Measurements from ENCODE around the gene SLC44A5.

Gene SLC44A5

GRCh38 chr1:75338616-75339483 lies 272.1 kb downstream of the SLC44A5 start:
- no peak for TF ChIP-seq EGR1 (IDR thresholded peaks at IDR 0.05)
- TF ChIP-seq FOXM1 (IDR thresholded peaks at IDR 0.05; ENCODE audit: borderline replicate concordance, low read depth) = no peak
- TF ChIP-seq USF1 (IDR thresholded peaks at IDR 0.05) = no peak
- no peak for TF ChIP-seq TAF1 (IDR thresholded peaks at IDR 0.05; ENCODE audit: low read depth)
- TF ChIP-seq, protein P1, sequence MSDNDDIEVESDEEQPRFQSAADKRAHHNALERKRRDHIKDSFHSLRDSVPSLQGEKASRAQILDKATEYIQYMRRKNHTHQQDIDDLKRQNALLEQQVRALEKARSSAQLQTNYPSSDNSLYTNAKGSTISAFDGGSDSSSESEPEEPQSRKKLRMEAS (IDR thresholded peaks at IDR 0.05) = no peak
- no peak for TF ChIP-seq CREB1 (IDR thresholded peaks at IDR 0.05; ENCODE audit: low read depth)
- TF ChIP-seq EP300 (IDR thresholded peaks at IDR 0.05; ENCODE audit: borderline replicate concordance) = no peak
- no peak for TF ChIP-seq ZBTB7A (IDR thresholded peaks at IDR 0.05; ENCODE audit: low read depth)
- TF ChIP-seq TCF12 (IDR thresholded peaks at IDR 0.05; ENCODE audit: low read depth) = no peak
- TF ChIP-seq NFIC (IDR thresholded peaks at IDR 0.05) = no peak
- TF ChIP-seq CEBPB (IDR thresholded peaks at IDR 0.05) = no peak
- TF ChIP-seq RAD21 (IDR thresholded peaks at IDR 0.05; ENCODE audit: low read depth) = no peak
- no peak for TF ChIP-seq YY1 (IDR thresholded peaks at IDR 0.05; ENCODE audit: low read depth)
- TF ChIP-seq, protein P2, sequence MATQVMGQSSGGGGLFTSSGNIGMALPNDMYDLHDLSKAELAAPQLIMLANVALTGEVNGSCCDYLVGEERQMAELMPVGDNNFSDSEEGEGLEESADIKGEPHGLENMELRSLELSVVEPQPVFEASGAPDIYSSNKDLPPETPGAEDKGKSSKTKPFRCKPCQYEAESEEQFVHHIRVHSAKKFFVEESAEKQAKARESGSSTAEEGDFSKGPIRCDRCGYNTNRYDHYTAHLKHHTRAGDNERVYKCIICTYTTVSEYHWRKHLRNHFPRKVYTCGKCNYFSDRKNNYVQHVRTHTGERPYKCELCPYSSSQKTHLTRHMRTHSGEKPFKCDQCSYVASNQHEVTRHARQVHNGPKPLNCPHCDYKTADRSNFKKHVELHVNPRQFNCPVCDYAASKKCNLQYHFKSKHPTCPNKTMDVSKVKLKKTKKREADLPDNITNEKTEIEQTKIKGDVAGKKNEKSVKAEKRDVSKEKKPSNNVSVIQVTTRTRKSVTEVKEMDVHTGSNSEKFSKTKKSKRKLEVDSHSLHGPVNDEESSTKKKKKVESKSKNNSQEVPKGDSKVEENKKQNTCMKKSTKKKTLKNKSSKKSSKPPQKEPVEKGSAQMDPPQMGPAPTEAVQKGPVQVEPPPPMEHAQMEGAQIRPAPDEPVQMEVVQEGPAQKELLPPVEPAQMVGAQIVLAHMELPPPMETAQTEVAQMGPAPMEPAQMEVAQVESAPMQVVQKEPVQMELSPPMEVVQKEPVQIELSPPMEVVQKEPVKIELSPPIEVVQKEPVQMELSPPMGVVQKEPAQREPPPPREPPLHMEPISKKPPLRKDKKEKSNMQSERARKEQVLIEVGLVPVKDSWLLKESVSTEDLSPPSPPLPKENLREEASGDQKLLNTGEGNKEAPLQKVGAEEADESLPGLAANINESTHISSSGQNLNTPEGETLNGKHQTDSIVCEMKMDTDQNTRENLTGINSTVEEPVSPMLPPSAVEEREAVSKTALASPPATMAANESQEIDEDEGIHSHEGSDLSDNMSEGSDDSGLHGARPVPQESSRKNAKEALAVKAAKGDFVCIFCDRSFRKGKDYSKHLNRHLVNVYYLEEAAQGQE (IDR thresholded peaks at IDR 0.05; ENCODE audit: low read depth) = no peak
- no peak for TF ChIP-seq TEAD4 (IDR thresholded peaks at IDR 0.05)

GRCh38 chr1:75334876-75335389 lies 276.0 kb downstream of the SLC44A5 start:
- TF ChIP-seq NFIC (IDR thresholded peaks at IDR 0.05) (no peak), TAF1 (IDR thresholded peaks at IDR 0.05; ENCODE audit: low read depth) (no peak), RAD21 (IDR thresholded peaks at IDR 0.05; ENCODE audit: low read depth) (no peak), ZBTB7A (IDR thresholded peaks at IDR 0.05; ENCODE audit: low read depth) (no peak), FOXM1 (IDR thresholded peaks at IDR 0.05; ENCODE audit: borderline replicate concordance, low read depth) (no peak), CEBPB (IDR thresholded peaks at IDR 0.05) (no peak), EGR1 (IDR thresholded peaks at IDR 0.05) (no peak), CREB1 (IDR thresholded peaks at IDR 0.05; ENCODE audit: low read depth) (no peak), USF1 (IDR thresholded peaks at IDR 0.05) (no peak)
- TF ChIP-seq, protein P1 (IDR thresholded peaks at IDR 0.05) = no peak

DNA sequence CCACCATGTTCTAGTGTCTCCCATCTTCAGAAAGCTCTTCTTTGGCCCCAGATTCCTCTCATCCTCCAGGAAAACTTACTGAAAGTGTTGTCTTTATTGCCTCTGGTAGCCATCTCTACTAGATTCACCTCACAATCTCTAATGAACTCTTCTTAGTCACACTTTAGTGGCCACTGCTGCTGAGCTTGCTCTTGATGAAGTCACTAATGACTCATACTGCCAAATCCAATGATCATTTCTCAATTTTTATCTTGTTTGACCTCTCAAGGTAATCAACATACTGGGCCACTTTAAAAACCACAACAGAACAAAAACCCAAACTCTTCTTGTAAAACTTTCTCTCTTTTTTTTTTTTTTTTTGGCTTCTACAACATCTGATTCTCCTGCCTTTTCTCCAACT lies 280.3 kb downstream of the SLC44A5 start:
- no peak for TF ChIP-seq ZBTB7A (IDR thresholded peaks at IDR 0.05; ENCODE audit: low read depth)

- TF ChIP-seq EGR1 (IDR thresholded peaks at IDR 0.05) (no peak), YY1 (IDR thresholded peaks at IDR 0.05; ENCODE audit: low read depth) (no peak), CEBPB (IDR thresholded peaks at IDR 0.05) (no peak), TAF1 (IDR thresholded peaks at IDR 0.05; ENCODE audit: low read depth) (no peak), CREB1 (IDR thresholded peaks at IDR 0.05; ENCODE audit: low read depth) (no peak), FOXM1 (IDR thresholded peaks at IDR 0.05; ENCODE audit: borderline replicate concordance, low read depth) (no peak), EP300 (IDR thresholded peaks at IDR 0.05; ENCODE audit: borderline replicate concordance) (no peak), TEAD4 (IDR thresholded peaks at IDR 0.05) (no peak), NFIC (IDR thresholded peaks at IDR 0.05) (no peak), RAD21 (IDR thresholded peaks at IDR 0.05; ENCODE audit: low read depth) (no peak)
- TF ChIP-seq, protein P2 (IDR thresholded peaks at IDR 0.05; ENCODE audit: low read depth) = no peak
- TF ChIP-seq, protein P1 (IDR thresholded peaks at IDR 0.05) = no peak
Observed at GRCh38 chr1:75328691-75329090, 282.2 kb downstream of the SLC44A5 start.

DNA sequence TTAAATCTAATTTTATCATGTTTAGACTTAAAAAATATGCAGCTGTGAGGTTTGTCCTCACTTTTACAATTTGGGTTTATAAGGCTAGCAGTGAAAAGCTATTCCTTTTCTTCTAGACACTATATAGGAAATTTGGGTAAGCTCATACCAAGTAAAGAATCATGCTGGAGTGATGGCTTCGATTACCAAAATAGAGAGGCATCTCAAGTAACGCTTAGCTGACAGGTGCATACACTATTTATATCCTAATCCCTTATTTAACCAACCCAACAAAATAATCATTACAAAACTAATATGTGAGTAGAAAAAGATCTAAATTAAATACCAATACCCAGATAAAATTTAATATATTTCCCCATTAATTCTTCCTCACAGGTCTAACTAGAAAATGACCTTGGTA lies 283.5 kb downstream of the SLC44A5 start:
- TF ChIP-seq YY1 (IDR thresholded peaks at IDR 0.05; ENCODE audit: low read depth) = no peak
- TF ChIP-seq TAF1 (IDR thresholded peaks at IDR 0.05; ENCODE audit: low read depth) = no peak
- TF ChIP-seq EGR1 (IDR thresholded peaks at IDR 0.05) = no peak
- TF ChIP-seq RAD21 (IDR thresholded peaks at IDR 0.05; ENCODE audit: low read depth) = no peak
- TF ChIP-seq EP300 (IDR thresholded peaks at IDR 0.05; ENCODE audit: borderline replicate concordance) = no peak
- TF ChIP-seq CEBPB (IDR thresholded peaks at IDR 0.05) = no peak
- no peak for TF ChIP-seq NFIC (IDR thresholded peaks at IDR 0.05)
- TF ChIP-seq, protein P2 (IDR thresholded peaks at IDR 0.05; ENCODE audit: low read depth) = no peak
- no peak for TF ChIP-seq TEAD4 (IDR thresholded peaks at IDR 0.05)

Measured in Ishikawa (cell line).